HUDEP-2 (cell line): Measurements from ENCODE around the gene ATP6V0E2.
A peak's percentile ranks its signal among the peaks of the same experiment; 100 is the strongest.

Experiments
- DNase-seq, 76 experiments: peaks; one replicate each; lab custom pipeline; 2025; ENCODE audit not compliant: unreplicated experiment in 76 of 76; lab: John Stamatoyannopoulos, UW

ATP6V0E2 gene

DNA sequence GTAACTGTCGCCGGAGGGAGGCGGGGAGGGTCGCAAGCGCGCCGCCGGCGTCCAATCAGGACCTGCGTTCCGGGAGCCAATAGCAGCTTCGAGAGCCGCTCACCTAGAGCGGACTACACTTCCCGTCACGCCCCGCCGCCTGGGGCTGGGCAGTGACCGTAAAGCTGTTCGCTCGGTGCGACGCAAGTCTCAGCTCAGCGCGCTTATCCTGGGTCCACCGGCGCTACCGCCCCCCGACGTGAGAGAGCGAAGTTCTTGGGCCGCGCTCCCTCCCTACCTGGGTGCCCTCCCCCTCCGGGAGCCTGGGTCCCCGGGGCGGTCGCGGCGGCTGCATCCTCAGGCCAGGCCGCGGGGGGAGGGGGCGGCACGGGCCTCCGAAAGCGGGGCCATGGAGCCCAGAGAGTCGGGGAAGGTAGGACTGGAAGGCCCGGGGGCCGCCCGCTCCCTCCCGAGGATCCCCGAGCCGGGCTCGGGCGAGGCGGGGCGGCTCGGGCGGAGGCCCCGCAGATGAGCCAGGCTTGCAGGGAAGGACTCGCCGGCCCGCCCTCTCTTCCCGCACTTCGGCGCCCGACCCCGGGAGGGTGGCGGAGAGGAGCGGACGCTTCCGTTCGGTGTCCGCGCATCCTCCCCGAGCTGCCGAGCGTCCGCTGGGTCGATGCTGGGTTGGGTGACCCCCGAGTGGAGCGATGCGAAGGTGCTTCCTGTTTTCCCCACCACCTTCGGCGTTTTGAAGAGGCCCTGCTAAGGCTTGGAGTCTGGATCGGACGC, 35.4 kb upstream of the ATP6V0E2 start, which contains the start of gene ZNF862:
Gene ZNF862, plus strand, starts transcription at position 152 of the 768 bp plus-strand sequence. Its CDS starts 237 bp downstream, at position 389.
- peak in 75 of 76 experiments; percentile 3 to 96 (median 91) for DNase-seq

DNA sequence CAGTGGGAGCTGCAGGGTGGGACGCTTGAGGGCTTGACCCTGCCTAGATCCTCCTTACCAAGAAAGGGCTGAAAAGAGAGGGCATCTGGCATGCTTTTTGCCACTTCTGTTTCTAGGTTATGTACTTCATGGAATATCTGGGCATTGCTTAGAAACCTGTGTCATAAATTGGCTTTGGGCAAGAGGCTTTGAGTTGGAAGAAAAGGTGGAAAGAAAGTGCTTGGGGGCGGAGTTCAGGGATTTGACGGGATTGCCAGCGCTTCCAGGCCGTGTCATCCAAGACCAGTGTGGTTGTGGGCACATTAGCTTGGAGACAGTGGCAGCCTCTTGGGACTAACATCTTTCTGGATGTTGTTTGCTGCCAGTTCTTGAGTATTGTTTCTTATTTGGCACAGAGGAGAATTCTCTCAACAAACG, 34.8 kb upstream of the ATP6V0E2 start:
- no peak for DNase-seq

DNA sequence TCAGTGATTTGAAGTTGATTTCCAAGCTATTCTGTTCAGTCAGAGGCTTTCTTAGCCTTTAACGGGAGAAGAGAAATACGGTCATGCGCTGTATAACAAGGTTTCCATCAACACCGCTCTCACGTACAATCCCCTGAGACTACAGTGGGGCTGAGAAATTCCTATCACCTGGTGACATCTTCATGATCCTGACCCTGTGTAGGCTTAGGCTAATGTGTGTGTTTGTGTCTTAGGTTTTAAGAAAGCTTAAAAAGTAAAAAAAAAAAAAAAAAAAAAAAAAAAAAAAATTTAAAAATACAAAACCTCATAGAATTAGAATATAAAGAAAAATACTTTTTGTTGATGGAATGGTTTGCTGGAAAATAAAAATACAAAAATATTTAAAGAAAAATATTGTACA, 33.8 kb upstream of the ATP6V0E2 start:
- no peak for DNase-seq

DNA sequence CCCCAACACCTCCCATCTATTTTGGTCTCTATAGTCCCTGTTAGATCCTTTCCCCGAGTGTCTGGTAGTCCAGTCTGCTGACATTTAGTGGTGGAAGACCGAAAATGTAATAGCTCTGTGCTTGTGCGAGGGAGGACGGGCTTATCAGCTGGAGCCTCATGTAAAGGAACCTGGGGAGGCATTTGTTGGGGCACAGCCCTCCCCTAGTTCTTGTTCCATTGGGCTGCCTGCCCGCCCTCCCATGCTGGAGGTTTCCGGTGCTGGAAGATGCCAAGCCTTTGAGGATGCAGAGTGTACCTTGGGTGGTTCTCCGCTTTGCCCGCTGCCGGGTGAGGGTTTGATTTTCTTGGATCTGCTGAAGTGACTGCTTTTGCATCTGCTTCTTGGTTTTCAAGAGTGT, 30.2 kb upstream of the ATP6V0E2 start:
- peak in 3 of 76 experiments; percentile 9 to 20 (median 13) for DNase-seq

DNA sequence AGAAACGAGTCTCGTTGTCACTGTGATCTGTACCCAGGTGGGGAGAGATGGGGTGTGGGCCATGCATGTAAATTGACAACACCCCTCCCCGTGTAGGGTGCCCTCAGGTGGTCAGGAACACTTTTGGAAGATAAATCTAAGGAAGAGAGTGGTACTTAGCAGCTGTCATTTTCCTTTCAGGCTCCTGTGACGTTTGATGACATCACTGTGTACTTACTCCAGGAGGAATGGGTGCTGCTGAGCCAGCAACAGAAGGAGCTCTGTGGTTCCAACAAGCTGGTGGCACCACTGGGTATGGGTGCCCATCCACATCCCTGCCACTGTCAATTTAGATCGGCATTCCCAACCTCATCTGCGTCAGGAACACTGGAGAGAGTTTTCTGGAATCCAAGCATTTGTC, 29.3 kb upstream of the ATP6V0E2 start:
- no peak for DNase-seq

DNA sequence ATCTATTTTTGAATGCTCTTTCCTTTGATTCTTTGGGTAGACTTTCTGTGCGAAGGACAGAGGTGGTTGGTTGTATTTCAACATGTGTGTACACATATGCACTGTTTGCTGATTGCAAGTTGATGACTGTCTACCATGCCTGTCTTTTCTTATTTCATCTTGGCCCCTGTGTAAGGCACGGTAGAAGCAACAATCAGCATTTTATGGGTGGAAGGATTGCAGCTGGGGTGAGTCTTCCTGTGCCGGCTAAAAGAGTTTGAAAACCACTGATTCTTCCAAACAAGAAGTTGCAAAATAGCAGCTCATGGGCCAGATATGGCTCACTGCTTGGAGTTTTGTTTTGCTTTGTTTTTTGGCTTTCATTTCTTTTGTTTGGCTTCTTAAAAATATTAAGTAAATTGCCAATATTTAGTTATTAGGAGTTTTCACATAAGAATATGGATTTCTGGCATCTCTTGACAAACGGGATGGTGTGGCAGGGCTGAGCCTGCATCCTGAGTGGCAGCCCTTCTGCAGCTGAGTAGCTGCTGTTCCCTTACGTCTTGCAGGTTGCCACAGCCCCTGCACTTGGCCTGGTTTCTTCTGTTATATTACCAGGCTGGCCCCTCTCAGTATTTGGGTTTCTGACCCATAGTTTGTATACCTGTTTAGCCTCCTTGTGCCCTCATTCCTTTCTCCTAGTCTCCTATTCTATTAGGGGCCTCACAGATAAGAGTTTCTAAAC, 28.4 kb upstream of the ATP6V0E2 start:
- no peak for DNase-seq

DNA sequence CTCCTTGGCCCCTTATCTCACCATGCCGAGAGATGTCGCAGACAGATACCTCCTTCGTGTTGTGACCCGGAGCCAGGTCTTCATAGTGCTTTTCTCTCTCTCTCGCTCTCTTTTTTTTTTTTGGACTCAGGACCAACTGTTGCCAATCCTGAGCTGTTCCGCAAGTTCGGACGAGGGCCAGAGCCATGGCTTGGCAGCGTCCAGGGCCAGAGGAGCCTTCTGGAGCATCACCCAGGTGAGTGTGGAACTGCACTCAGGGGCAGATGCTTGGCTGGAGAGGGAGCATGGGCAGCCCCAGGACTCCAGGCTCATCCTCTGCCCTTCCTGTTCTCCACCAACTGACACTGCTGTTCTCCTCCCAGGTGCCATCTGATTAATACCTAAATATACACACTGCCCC, 27.7 kb upstream of the ATP6V0E2 start:
- no peak for DNase-seq

DNA sequence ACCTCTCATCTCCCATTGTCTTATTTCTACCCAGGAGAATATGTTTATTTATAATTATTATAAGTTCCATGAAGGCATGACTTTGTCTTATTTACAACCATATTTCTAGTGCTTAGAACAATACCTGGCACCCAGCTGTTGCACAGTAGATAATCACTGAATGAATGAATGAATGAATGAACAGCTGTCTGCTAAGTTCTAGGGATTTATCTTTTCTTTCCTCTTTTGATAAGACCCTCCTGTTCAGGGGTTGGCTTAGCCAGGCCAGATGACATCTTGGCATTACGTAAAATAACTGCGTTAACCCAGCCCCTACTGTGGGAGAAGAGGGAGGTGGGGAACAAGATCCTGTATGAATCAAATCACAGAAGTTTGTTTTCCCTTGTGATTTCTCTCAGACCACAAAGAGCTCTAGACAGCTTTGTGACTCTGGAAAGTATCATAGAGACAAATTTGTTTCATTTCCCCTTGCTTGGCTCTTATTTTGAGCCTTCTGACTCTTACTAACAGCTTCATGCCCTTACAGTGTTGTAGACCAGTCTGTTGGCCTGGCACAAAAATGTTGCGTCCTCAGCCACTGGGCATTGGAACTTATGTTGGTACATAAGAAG, 27.2 kb upstream of the ATP6V0E2 start:
- DNase-seq, result no peak

DNA sequence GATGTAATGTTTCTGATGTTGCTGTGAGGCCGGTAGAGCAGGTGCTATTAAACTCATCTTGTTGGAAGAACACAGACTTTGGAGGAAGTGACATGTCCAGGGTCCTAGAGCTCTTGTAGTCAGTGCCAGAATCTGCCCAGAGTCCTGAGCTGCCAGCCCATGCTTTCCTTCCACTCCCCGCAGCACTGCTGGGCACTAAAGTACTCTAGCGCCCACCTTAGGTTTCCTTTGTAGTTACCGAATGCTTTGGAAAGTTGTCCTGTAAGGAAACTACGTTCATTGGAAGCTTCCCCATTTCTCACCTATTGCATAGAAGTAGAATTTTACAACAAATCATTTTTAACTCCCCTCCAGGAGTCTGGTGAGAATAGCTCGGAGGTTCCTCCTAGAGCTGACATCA, 24.6 kb upstream of the ATP6V0E2 start:
- no peak for DNase-seq

DNA sequence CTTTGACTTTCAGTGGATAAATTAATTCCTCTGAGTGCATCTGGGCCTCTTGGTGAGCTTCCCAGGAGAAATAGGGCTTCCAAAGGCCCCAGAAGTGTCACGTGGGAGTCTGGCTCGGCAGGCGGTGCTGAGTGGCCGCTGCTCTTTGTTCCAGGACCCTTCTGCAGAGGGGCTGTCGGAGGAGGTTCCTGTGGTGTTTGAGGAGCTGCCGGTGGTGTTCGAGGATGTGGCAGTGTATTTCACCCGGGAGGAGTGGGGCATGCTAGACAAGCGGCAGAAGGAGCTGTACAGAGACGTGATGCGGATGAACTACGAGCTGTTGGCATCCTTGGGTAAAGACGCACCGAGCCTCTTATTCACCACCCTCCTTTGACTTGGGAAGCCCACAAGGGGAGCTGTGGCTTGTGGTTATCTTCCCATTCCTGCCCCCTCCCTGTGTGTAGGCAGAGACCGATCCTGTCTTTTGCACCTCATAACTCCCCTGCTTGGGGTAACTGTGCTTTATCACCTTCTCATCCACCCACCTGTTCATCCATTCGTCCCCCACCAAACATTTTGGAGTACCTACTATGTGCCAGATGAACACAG, 23.7 kb upstream of the ATP6V0E2 start:
- no peak for DNase-seq

DNA sequence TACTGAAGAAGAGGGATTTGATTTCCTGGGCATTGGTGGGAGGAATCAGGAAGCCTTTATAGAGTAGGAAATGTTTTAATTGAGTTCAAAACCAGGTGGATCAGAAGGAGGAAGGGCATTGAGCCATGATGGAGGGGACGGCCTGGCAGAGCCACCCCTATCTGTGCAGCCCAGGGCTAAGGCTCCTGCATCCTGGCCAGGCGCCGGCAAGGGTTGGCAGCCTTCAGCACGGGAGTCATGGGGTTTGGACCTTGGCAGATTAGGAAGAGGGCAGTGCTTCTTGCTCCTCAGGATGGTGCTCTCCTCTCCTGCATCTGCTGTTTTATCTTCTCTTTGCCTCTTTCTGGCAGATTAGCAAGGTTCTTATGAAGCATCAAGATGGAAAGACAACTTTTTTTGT, 23.1 kb upstream of the ATP6V0E2 start:
- DNase-seq, result peak in 1 of 76 experiments; percentile 12

DNA sequence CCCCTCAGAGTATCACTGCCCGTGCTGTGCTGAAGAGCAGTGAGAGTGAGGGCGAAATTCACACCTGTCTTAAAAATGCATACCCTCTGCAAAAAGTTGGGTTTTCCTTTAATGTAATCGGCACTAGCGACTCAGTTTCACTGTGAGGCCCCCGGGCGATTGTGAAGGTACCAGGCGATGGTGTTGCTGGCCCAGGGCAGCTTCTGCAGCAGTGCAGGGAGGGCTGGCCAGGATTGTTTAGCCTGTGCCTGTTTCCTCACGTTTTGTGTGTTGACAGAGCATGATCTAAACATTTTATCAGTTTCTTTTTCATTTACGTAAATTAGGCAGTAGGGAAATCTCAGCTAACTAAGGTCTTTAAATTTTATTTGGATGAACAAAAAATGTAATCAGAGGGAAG, 22.3 kb upstream of the ATP6V0E2 start:
- no peak for DNase-seq

DNA sequence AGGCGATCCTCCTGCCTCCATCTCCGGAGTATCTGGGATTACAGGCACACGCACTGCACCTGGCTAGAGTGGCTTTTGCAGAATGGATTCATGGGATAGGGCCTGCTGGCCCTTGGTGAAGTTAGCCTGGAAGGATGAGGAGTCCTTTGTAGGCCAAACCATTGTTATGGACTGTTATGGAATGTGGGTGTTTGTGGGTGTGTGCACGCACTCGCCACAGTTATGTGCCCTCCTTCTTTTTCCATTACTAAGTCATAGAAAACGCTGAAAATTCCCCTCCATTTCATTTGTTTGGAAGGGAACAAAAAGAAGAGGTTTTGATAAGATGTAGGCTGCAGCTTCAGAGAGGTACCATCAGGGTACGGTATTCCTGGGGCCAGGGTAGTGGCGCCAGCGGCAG, 20.6 kb upstream of the ATP6V0E2 start:
- DNase-seq, result no peak

DNA sequence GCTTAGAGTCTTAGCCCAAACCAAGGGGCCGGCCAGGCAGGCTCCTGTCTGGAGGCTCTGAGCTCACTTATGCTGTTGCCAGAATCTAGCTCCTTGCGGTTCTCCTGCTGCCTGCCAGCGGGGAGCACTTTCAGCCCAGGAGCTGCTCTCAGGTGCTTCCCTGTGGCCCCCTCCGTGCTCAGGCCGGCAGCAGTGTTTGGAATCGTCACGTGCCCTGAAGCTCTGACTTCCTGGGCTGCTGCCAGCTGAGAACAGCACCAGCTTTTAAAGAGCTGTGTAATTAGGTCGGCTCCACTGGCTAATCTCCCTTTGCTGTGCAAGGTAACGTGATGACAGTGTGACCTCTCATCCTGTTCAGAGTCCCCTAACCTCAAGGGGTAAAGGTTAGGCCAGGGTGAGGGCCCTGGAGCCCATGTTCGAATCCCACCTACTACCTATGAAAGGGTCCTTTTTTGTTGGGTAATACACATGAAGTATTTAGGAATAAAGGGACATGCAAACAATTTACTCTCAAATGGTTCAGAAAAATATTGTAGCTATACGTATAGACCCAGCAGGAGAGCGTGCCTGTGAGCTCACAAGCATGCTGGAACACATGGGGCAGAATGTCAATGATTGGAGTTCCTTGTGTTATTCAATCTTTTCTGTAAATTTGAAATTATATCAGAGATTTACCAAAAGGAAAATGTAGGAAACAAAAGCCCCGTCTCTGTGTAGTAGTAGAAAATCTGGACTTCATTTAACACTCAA, 19.0 kb upstream of the ATP6V0E2 start:
- peak in 7 of 76 experiments; percentile 1 to 42 (median 23) for DNase-seq

DNA sequence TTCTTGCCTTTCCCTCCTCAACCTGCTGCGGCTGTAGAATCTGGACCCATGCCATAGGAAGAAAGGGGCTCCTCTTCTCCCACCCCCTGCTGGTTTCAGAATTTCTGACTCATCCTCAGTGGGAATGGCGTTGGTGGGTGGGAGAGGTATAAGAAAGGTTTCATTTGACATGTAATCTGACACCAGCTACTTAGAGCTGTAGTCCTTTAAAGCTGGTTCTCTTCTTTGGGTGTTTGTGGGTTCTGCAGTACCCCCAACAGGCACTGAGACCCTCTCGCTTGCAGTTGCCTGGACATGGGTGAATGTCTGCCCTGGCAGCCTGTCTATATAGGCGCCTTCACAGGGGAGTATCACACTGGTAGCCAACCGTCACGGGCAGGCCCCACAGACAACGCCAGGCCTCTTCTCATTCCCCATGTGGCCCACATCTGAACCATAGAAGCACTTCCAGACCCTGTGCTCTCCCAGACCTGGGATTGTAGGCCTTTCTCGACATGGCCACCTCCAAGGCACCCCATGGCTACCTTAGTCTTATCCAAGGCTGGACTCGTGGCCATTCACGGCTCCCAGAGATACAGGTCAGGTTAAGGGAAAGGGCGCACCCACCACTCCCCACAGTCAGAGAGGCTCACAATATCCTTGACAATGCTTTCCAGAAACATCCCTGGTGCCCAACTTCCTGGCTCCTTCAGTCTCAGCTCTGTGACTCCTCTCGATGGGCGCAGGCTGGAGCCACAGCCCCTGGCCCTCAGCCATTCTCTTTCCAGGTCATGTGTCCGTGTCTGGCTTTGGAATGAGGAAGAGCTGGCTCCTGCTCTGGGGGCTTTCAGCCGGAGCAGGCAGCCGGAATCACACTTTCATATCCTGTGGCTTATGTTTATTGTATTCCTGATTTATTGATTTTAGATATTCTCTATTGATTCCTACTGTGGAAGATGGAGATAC, 18.1 kb upstream of the ATP6V0E2 start:
- no peak for DNase-seq

DNA sequence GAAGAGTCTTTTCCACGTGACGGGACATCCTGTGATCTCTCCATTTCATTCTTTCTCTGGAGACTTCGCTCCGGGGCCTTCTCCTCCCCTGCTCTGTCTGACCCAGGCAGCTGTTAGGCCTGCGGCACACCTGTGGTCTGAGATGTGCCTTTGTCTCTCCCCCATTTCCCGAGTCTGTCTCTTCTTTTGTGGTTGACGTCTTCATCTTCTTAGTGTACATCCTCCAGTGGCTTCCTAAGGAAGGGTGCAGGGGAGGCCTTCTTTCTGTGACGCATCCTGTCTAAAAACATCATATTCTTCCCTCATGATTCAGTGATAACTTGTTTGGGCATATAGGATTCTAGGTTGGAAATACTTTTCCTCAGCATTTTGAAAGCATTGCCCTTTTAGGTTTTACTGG, 17.2 kb upstream of the ATP6V0E2 start:
- DNase-seq, result no peak

DNA sequence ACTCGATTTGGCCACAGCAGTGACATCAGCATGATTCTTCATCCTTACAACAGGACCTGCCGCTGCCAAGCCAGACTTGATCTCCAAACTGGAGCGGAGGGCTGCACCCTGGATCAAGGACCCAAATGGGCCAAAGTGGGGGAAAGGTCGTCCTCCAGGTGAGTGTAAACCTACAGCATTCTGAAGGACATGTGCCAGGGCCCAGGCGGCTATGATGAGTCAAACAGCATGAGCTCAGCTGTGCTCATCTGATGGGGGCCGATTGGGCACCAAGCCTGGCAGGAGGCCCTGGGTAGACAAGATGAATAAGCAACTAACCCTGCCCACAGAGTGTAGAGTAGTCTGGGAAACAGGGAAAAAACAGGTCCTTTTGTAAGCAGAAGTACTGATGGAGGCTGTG, 14.4 kb upstream of the ATP6V0E2 start:
- no peak for DNase-seq

DNA sequence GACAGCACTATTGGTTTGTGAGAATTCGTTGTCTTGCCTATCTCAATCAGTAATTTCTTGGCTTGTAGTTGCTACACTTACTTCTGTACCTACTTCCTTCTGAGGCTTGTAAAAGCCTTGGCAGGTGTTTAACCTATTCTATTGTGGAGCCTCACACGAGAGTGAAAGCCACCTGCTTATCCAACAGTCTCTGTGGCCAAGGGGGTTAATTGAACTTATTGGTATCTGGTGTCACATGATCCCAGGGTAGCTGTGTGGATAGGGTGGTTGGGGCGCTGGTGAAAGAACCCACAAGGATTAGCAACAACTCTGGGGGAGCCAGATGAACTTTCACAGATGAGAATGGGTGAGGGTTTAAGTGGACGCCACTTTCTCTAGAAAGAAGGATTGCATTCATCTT, 13.9 kb upstream of the ATP6V0E2 start:
- no peak for DNase-seq
